ENCODE data around the gene PTPRN2. TPM values are rescaled to one million over a fixed set of nuclear protein-coding genes. Genes with fewer than 3 reads are reported as not detected.
A peak's percentile ranks its signal among the peaks of the same experiment; 100 is the strongest.

PTPRN2 gene
- total RNA-seq, 1 donor from 2014 or later, result 32.2 TPM

- H3K27ac Mint-ChIP-seq (ENCODE audit: unreplicated experiment), result no peak overlapping the region
- no peak overlapping the region for H3K4me3 Mint-ChIP-seq
- peaks cover 2% of the 10 kb centered on the region for H3K9me3 Mint-ChIP-seq
- peaks cover 11% of the 10 kb centered on the region for H3K4me1 Mint-ChIP-seq
- H3K36me3 Mint-ChIP-seq (ENCODE audit: low read depth), result peaks cover 14% of the 10 kb centered on the region
- DNase-seq (ENCODE audit: low read depth, low spot score), result no peak
- H3K27me3 Mint-ChIP-seq (ENCODE audit: low read depth), result no peaks in the 10 kb centered on the region
- TF ChIP-seq, protein P1, sequence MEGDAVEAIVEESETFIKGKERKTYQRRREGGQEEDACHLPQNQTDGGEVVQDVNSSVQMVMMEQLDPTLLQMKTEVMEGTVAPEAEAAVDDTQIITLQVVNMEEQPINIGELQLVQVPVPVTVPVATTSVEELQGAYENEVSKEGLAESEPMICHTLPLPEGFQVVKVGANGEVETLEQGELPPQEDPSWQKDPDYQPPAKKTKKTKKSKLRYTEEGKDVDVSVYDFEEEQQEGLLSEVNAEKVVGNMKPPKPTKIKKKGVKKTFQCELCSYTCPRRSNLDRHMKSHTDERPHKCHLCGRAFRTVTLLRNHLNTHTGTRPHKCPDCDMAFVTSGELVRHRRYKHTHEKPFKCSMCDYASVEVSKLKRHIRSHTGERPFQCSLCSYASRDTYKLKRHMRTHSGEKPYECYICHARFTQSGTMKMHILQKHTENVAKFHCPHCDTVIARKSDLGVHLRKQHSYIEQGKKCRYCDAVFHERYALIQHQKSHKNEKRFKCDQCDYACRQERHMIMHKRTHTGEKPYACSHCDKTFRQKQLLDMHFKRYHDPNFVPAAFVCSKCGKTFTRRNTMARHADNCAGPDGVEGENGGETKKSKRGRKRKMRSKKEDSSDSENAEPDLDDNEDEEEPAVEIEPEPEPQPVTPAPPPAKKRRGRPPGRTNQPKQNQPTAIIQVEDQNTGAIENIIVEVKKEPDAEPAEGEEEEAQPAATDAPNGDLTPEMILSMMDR (conservative IDR thresholded peaks at IDR 0.05), result no peak
These were observed 967.7 kb downstream of the PTPRN2 start for GRCh38 chr7:157619753-157620525.

DNA sequence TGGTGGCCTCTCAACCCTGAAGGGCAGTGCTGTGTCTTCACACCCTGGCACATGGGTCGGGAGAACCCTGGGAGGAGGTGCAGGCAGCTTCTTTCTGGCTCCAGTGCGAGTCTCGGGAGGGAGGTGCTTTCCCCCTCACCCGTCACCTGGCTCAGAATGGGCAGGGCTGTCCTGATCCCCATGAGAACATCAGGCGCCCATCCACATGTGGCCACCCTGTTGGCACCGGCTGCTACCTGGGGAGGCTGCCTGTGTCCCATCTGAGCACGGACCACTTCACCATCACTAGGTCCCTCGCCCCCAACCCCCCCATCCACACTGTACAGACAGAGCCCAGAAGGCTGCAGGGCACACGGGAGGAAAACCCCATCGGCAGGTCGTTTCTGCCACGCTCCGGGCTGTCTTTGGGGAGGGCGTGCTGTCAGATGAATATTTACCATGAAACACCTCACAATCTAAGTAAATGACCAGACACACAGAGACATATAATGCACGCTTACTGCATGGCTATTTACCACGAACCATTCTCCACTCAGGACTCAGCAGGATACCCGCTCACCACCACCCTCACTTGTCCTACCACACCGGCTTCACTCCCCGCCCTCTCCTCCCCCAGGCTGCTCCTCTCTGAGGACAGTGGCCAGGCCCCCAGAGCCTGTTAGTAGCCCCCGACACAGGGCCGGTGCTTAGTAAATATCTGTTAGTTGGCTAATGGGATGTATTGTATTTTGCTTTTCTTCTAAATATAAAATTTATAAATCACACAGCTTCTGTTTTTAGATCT lies 968.6 kb downstream of the PTPRN2 start:
- DNase-seq (ENCODE audit: low read depth, low spot score), result no peak
- no peaks in the 10 kb centered on the region for H3K9me3 Mint-ChIP-seq
- H3K4me1 Mint-ChIP-seq, result peaks cover 11% of the 10 kb centered on the region
- H3K27me3 Mint-ChIP-seq (ENCODE audit: low read depth), result no peaks in the 10 kb centered on the region
- H3K4me3 Mint-ChIP-seq, result no peak overlapping the region
- H3K27ac Mint-ChIP-seq (ENCODE audit: unreplicated experiment), result no peak overlapping the region
- TF ChIP-seq, protein P1 (conservative IDR thresholded peaks at IDR 0.05), result no peak
- H3K36me3 Mint-ChIP-seq (ENCODE audit: low read depth), result peaks cover 16% of the 10 kb centered on the region

DNA sequence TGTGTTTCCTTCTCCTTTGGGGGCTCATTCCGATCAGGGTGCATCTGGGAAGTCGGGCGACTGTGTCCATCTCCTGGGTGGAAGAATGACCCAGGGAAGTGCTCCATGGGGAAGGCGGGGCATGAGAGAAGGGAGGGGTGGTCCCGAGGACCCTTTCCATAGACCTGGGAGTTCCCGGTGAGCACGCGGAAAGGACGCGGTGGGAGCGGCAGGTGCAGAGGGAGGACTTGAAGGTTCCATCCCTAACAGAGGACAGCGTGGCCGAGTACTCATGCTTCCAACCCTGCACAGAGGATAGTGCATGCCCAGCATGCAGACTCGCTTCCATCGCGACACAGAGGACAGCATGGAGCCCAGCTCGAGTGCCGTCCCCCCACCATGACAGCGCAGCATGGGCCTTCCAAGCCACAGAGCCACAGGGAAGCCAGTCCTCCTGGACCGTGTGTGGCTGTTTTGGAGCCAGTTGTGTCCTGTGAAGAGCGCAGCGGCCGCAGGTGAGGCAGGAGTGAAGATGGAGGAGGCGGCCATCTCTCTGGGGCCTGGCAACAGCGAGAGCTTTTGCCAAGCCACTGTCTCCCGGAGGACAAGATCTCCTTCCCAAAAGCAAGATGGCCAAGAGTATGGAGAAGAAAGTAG lies 969.4 kb downstream of the PTPRN2 start:
- no peak for DNase-seq (ENCODE audit: low read depth, low spot score)
- H3K27ac Mint-ChIP-seq (ENCODE audit: unreplicated experiment), result peak overlapping the region; percentile 57
- TF ChIP-seq, protein P1 (conservative IDR thresholded peaks at IDR 0.05), result no peak
- H3K9me3 Mint-ChIP-seq, result no peaks in the 10 kb centered on the region
- no peak overlapping the region for H3K4me3 Mint-ChIP-seq
- peaks cover 16% of the 10 kb centered on the region for H3K36me3 Mint-ChIP-seq (ENCODE audit: low read depth)
- H3K4me1 Mint-ChIP-seq, result peaks cover 11% of the 10 kb centered on the region
- no peaks in the 10 kb centered on the region for H3K27me3 Mint-ChIP-seq (ENCODE audit: low read depth)

- DNase-seq (ENCODE audit: low read depth, low spot score), result no peak
- Mint-ChIP-seq H3K4me3 (no peak overlapping the region), H3K4me1 (peaks cover 11% of the 10 kb centered on the region), H3K27ac (ENCODE audit: unreplicated experiment) (no peak overlapping the region), H3K9me3 (no peaks in the 10 kb centered on the region), H3K27me3 (ENCODE audit: low read depth) (no peaks in the 10 kb centered on the region), H3K36me3 (ENCODE audit: low read depth) (peaks cover 17% of the 10 kb centered on the region)
- TF ChIP-seq, protein P1 (conservative IDR thresholded peaks at IDR 0.05), result no peak
These were observed 970.2 kb downstream of the PTPRN2 start for GRCh38 chr7:157617401-157617800.

- Mint-ChIP-seq H3K27ac (ENCODE audit: unreplicated experiment) (no peak overlapping the region), H3K4me1 (peaks cover 8% of the 10 kb centered on the region), H3K4me3 (no peak overlapping the region), H3K36me3 (ENCODE audit: low read depth) (peaks cover 21% of the 10 kb centered on the region), H3K9me3 (no peaks in the 10 kb centered on the region), H3K27me3 (ENCODE audit: low read depth) (no peaks in the 10 kb centered on the region)
- TF ChIP-seq, protein P1 (conservative IDR thresholded peaks at IDR 0.05), result no peak
- DNase-seq (ENCODE audit: low read depth, low spot score), result no peak
These were observed 970.7 kb downstream of the PTPRN2 start for GRCh38 chr7:157616931-157617330.
